ENCODE data around the gene ADAR. TPM values are rescaled to one million over a fixed set of nuclear protein-coding genes. Genes with fewer than 3 reads are reported as not detected.

ADAR gene
- total RNA-seq, 1 donor from 2014 or later: 180 TPM

DNA sequence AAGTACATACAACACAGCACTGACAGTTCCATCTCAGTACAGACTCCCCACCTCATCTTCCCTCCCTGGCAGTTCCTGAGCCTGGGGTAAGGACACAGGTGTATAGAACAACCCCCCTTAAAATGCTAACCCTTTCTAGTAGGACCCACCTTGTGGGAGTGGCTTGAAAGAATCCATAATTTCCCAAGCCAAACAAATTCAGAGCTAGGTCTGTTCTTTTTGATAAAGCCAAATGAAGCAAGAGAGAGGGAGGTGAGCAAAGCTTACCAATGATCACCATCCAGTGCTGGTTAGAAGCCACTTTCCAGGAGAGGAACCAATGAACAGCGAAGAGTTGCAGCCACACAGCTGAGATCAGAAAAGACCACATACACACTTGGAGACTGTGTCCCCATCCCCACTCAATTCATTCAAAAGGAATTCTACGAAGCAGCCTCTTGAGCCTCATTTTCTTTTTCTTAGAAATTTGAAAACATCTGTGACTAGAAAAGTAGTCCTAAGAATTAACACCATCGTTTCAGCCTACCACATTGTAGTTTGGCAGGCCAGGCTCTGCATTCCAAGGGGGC is 58.7 kb downstream of the ADAR start:
- H3K27ac Mint-ChIP-seq: no peak overlapping the region
- H3K27me3 Mint-ChIP-seq: peaks cover 5% of the 10 kb centered on the region
- peaks cover 21% of the 10 kb centered on the region for H3K36me3 Mint-ChIP-seq
- H3K4me1 Mint-ChIP-seq (ENCODE audit: unreplicated experiment): peaks cover 15% of the 10 kb centered on the region
- DNase-seq (ENCODE audit: extremely low spot score, unreplicated experiment): no peak
- TF ChIP-seq, protein P1, sequence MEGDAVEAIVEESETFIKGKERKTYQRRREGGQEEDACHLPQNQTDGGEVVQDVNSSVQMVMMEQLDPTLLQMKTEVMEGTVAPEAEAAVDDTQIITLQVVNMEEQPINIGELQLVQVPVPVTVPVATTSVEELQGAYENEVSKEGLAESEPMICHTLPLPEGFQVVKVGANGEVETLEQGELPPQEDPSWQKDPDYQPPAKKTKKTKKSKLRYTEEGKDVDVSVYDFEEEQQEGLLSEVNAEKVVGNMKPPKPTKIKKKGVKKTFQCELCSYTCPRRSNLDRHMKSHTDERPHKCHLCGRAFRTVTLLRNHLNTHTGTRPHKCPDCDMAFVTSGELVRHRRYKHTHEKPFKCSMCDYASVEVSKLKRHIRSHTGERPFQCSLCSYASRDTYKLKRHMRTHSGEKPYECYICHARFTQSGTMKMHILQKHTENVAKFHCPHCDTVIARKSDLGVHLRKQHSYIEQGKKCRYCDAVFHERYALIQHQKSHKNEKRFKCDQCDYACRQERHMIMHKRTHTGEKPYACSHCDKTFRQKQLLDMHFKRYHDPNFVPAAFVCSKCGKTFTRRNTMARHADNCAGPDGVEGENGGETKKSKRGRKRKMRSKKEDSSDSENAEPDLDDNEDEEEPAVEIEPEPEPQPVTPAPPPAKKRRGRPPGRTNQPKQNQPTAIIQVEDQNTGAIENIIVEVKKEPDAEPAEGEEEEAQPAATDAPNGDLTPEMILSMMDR (conservative IDR thresholded peaks at IDR 0.05): no peak
- no peaks in the 10 kb centered on the region for H3K9me3 Mint-ChIP-seq
- no peak overlapping the region for H3K4me3 Mint-ChIP-seq

DNA sequence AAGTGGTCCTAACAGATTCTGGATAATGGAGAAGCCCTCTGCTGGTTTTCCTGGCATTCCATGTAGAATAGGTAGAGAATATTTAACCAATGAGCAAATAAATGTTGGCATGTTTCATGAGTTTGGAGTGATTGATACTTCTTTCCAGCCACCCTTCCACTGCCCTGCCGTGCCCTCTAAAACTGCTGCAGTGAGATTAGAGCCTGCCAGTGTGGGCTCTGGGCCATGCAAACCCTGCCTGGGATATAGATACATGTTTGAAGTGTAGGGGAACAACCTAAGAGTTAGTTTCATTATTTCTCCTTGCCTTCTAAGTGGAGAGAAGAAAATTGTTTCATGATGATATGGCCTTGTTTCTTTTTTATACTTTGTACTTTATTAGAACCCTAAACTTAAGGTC is 60.0 kb downstream of the ADAR start:
- TF ChIP-seq, protein P1 (conservative IDR thresholded peaks at IDR 0.05): no peak
- Mint-ChIP-seq H3K36me3 (peaks cover 15% of the 10 kb centered on the region), H3K9me3 (no peaks in the 10 kb centered on the region), H3K27me3 (peaks cover 5% of the 10 kb centered on the region), H3K4me3 (no peak overlapping the region), H3K4me1 (ENCODE audit: unreplicated experiment) (peaks cover 15% of the 10 kb centered on the region), H3K27ac (no peak overlapping the region)
- DNase-seq (ENCODE audit: extremely low spot score, unreplicated experiment): no peak

DNA sequence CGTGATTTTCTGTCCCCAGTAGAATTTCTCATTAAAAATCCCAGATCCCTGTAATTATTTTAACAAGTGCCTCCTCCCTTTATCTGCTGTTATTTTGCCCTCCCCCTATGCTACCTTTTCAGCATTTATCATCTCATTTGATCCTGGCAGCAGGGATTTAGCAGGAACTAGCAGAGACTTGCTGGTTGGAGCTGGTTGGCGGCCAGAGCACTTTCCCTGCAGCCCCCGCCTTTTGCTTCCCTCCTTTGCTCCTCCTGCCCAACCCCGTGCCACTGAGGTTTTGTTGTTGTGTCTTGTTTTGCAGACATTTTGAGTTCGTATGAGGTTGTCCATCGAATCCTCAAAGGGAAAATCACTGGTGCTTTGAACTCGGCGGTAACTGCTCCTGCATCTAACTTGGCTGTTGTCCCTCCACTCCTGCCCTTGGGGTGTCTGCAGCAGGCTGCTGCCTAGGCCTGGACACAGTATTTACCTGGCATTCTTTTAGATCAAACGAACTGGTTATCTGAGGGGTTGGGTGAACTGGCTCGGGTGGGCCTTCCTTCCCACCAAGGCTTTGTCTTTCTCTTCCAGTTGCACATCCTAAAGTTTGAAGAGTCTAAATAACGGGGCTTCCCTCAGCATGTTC is 60.8 kb downstream of the ADAR start:
- TF ChIP-seq, protein P1 (conservative IDR thresholded peaks at IDR 0.05): no peak
- no peak overlapping the region for H3K4me3 Mint-ChIP-seq
- no peak for DNase-seq (ENCODE audit: extremely low spot score, unreplicated experiment)
- H3K36me3 Mint-ChIP-seq: peaks cover 15% of the 10 kb centered on the region
- H3K27ac Mint-ChIP-seq: no peak overlapping the region
- H3K27me3 Mint-ChIP-seq: peaks cover 9% of the 10 kb centered on the region
- peaks cover 15% of the 10 kb centered on the region for H3K4me1 Mint-ChIP-seq (ENCODE audit: unreplicated experiment)
- H3K9me3 Mint-ChIP-seq: no peaks in the 10 kb centered on the region

DNA sequence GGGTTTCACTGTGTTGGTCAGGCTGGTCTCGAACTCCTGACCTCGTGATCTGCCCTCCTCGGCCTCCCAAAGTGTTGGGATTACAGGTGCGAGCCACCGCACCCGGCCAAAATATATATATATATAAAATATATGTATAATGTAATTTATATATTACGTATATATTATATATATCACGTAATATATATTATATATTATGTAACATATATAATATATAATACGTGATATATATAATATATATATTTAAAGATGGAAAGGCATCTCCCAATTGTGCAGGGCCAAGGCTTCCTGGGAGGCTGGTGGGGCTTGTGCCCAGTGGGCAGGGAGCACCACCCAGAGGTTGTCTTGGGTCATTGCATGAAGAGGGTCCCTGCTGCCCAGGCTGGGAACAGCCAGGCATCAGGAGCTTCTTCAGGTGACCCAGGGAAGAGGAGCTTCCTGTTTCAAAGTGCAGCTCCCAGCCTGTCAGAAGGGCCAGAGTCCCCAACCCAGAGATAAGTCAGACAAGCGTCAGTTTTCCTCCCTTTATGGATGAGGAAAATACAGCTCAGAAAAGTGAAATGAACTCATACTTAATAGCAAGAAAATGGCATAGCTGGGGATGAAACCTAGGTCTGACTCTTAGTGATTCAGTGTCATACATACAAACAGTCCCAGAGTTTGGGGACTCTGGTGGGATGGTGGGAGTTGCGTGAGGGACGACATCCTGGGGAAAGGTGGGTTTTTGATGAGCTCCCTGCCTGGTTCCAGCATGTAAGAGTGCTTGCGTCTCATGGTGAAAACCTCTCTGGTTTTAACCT is 61.5 kb downstream of the ADAR start:
- Mint-ChIP-seq H3K4me3 (no peak overlapping the region), H3K4me1 (ENCODE audit: unreplicated experiment) (peaks cover 15% of the 10 kb centered on the region), H3K27ac (no peak overlapping the region), H3K9me3 (no peaks in the 10 kb centered on the region), H3K27me3 (peaks cover 16% of the 10 kb centered on the region), H3K36me3 (peaks cover 15% of the 10 kb centered on the region)
- TF ChIP-seq, protein P1 (conservative IDR thresholded peaks at IDR 0.05): peak; percentile 80
- no peak for DNase-seq (ENCODE audit: extremely low spot score, unreplicated experiment)

DNA sequence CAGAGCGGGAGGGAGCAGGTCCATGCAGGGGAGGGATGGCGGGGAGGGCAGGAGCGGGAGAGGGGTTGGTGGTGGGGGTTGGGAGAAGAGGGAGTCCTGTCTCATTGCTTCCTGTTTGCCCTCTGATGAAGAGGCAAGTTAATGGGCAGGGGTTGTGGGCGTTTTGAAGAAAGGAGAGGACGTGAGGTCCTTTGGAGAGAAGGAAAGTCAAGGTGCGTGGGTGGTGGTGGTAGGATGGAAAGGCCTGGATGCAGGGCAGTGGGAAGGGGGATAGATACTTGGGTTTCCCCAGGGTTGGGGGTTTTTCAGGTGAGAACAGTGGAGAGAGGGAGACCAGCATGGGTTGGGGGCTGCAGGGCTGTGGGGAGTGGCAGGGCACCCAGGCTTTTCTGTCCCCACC is 66.8 kb downstream of the ADAR start:
- no peaks in the 10 kb centered on the region for H3K9me3 Mint-ChIP-seq
- H3K27ac Mint-ChIP-seq: no peak overlapping the region
- no peak for DNase-seq (ENCODE audit: extremely low spot score, unreplicated experiment)
- TF ChIP-seq, protein P1 (conservative IDR thresholded peaks at IDR 0.05): no peak
- H3K36me3 Mint-ChIP-seq: no peaks in the 10 kb centered on the region
- no peak overlapping the region for H3K4me3 Mint-ChIP-seq
- H3K4me1 Mint-ChIP-seq (ENCODE audit: unreplicated experiment): peaks cover 5% of the 10 kb centered on the region
- H3K27me3 Mint-ChIP-seq: peaks cover 51% of the 10 kb centered on the region

All from type B pancreatic cell (in vitro differentiated cells).